Lung (tissue), 12 donors: ENCODE results near the gene SCAANT1. TPM values are rescaled to one million over a fixed set of nuclear protein-coding genes. Genes with fewer than 3 reads are reported as not detected.

ENCODE experiments used
- ATAC-seq: fragments of 200-7000 bp; cut with Tn5 transposase; one replicate; pipeline ENCODE4 v1.9.1; 2020; ENCODE audit warnings: moderate number of reproducible peaks; ENCODE audit not compliant: insufficient read depth, low FRiP score
- DNase-seq, 3 donors: peaks; one replicate each; pipeline ENCODE4 v3.0.0-alpha.2; 2013 to 2017
- H3K27ac ChIP-seq, 2 donors: one replicate each; pipeline ENCODE4 v1.5.1; 2013; ENCODE audit warnings: mild to moderate bottlenecking in 2 of 2, moderate library complexity in 2 of 2, control low read depth in 1 of 2, inconsistent platforms in 1 of 2, low read depth in 1 of 2, low read length in 1 of 2
- H3K27me3 ChIP-seq, 3 donors: one replicate each; pipeline ENCODE4 v1.5.1; 2013; ENCODE audit warnings: low read length in 2 of 3; ENCODE audit not compliant: control insufficient read depth in 3 of 3, insufficient read depth in 3 of 3
- H3K36me3 ChIP-seq, 4 donors: one replicate each; pipeline ENCODE4 v1.5.1; 2013; ENCODE audit warnings: low read length in 4 of 4, mild to moderate bottlenecking in 1 of 4, moderate library complexity in 1 of 4; ENCODE audit not compliant: control insufficient read depth in 4 of 4, insufficient read depth in 4 of 4
- H3K4me1 ChIP-seq, 5 donors: one replicate each; pipeline ENCODE4 v1.5.1; 2013; ENCODE audit warnings: low read length in 5 of 5, mild to moderate bottlenecking in 2 of 5, moderate library complexity in 1 of 5; ENCODE audit not compliant: control insufficient read depth in 5 of 5, insufficient read depth in 5 of 5
- H3K4me3 ChIP-seq: one replicate; pipeline ENCODE4 v1.5.1; 2013; ENCODE audit warnings: mild to moderate bottlenecking, control low read depth, moderate library complexity
- H3K9ac ChIP-seq, 2 donors: one replicate each; pipeline ENCODE4 v1.5.1; 2013; ENCODE audit warnings: low read length in 2 of 2, control low read depth in 1 of 2; ENCODE audit not compliant: insufficient read depth in 1 of 2
- H3K9me3 ChIP-seq, 4 donors: one replicate each; pipeline ENCODE4 v1.5.1; 2013; ENCODE audit warnings: low read length in 3 of 4, mild to moderate bottlenecking in 1 of 4, moderate library complexity in 1 of 4; ENCODE audit not compliant: control insufficient read depth in 4 of 4, insufficient read depth in 3 of 4
- WGBS, 2 donors: extraction: QIAGEN DNeasy Blood & Tissue Kit; methylation state at CpG; one replicate each; pipeline ENCODE4 v1.1.7; 2013; 5-methylcytosine and 5-hydroxymethylcytosine counted together
- polyA plus RNA-seq, 2 donors: library from polyadenylated mRNA; stranded (reverse); fragments of 200-250 nt; gene quantifications; one replicate each; pipeline ENCODE4 v1.2.1, GENCODE V29; 2013
- total RNA-seq, 2 donors: library from RNA; depleted of rRNA in 1 of 2; stranded (reverse); fragments of >200 nt in 1 of 2; gene quantifications; one replicate each; pipeline ENCODE4 v1.2.1, GENCODE V29; 2014 to 2021
- TF ChIP-seq, protein P1 (sequence below): IDR thresholded peaks from 2 replicates; pipeline ENCODE4 v1.5.1; 2012; ENCODE audit warnings: mild to moderate bottlenecking; ENCODE audit errors: control extremely low read depth, extremely low read depth
- donor health status: control.
- donor health status: control.
- donor health status: Bipolar disorder and iron deficiency.
- donor health status: healthy.
- donor health status: DM: yes; HTN: yes; CAD: no.

The SCAANT1 gene
- total and polyA plus RNA-seq, 4 donors: not detected

DNA sequence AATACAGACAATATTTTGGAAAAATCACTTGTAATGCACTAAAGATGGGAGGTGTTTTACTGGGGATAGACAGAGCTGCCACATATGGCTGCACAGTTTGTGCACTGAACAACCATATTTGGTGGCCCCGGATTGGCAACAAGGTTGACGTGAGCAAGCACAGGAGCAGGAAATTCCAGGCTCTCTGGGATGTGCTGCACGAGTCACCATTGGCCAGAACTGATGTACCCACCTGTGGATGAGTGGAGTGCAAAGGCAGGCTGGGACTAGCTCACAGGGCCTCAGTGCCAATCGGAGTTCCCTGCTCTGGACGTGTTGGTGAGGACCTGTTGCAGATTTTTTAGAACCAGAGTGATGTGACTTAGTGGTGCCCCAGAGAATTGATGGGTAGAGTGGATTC, 42.0 kb upstream of the SCAANT1 start:
- Histone ChIP-seq H3K36me3 (peaks cover 5 to 11% (median 8%) of the 10 kb centered on the region in 4 donors), H3K4me1 (peaks cover 4 to 20% (median 13%) of the 10 kb centered on the region in 5 donors), H3K27ac (no peak overlapping the region), H3K9me3 (no peaks in the 10 kb centered on the region), H3K27me3 (no peaks in the 10 kb centered on the region), H3K4me3 (no peak overlapping the region), H3K9ac (no peak overlapping the region)
- DNase-seq (no peak), ATAC-seq (no peak)
- TF ChIP-seq, protein P1, sequence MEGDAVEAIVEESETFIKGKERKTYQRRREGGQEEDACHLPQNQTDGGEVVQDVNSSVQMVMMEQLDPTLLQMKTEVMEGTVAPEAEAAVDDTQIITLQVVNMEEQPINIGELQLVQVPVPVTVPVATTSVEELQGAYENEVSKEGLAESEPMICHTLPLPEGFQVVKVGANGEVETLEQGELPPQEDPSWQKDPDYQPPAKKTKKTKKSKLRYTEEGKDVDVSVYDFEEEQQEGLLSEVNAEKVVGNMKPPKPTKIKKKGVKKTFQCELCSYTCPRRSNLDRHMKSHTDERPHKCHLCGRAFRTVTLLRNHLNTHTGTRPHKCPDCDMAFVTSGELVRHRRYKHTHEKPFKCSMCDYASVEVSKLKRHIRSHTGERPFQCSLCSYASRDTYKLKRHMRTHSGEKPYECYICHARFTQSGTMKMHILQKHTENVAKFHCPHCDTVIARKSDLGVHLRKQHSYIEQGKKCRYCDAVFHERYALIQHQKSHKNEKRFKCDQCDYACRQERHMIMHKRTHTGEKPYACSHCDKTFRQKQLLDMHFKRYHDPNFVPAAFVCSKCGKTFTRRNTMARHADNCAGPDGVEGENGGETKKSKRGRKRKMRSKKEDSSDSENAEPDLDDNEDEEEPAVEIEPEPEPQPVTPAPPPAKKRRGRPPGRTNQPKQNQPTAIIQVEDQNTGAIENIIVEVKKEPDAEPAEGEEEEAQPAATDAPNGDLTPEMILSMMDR: no peak
- WGBS, 2 donors: 90 to 93% methylated on average over 5 of the region's 5 CpGs

DNA sequence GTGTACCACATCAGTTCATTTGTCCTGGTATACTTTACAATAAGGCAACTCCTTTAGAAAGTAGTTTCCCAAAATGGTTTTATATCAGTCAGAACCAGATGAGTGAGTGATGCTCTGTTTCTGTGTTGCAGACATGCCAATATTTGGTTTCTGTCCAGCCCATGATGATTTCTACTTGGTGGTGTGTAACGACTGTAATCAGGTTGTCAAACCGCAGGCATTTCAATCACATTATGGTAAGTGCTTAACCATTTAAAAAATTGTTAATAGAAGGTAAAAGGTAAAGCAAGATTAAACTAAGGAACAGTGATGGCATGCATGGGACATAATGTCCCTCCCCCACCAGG, 40.0 kb upstream of the SCAANT1 start:
- H3K4me1 ChIP-seq: peaks cover 10 to 24% (median 13%) of the 10 kb centered on the region in 5 donors
- no peak overlapping the region for H3K4me3 ChIP-seq
- ATAC-seq: no peak
- no peak overlapping the region for H3K27ac ChIP-seq
- no peak for DNase-seq
- 70 to 96% methylated on average over 2 of the region's 2 CpGs for WGBS, 2 donors
- H3K27me3 ChIP-seq: no peaks in the 10 kb centered on the region
- TF ChIP-seq, protein P1: no peak
- H3K9ac ChIP-seq: no peak overlapping the region
- peaks cover 5 to 11% (median 8%) of the 10 kb centered on the region in 4 donors for H3K36me3 ChIP-seq
- H3K9me3 ChIP-seq: no peaks in the 10 kb centered on the region

DNA sequence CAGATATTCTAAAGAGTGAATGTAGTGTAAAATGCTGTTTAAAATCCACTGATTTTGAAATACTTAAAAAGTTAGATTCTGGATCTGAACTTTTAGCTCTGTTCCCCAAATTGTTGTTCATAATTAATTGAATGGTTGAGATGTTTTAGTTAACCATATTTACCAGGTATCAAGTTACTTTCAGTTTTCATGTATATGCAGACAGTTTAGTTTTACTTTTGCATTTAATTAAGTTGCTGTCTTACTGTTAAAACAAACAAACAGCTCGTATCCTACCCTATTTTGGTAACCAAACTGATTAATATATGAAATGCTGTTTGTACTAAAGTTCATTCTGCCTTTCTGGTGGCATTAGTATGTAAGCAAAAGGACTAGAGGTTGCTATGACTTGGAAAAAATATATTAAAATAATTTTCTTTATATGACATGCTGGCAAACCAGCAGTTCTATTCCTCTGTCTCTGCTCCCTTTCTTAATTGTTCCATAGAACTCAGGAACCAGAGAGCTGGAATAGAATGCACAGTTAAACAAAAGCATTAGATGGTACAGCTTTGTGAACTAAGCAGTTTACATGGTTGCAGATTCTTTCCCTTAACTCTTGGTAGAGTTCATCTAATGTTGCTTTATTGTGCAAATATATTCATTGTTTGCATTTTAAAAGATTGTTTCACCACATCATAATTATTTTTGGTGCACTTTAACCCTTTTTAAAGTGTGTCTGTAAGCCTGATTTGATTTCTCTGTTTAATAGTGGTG, 39.5 kb upstream of the SCAANT1 start:
- Histone ChIP-seq H3K27ac (no peak overlapping the region), H3K9me3 (no peaks in the 10 kb centered on the region), H3K4me3 (no peak overlapping the region), H3K36me3 (peaks cover 5 to 11% (median 9%) of the 10 kb centered on the region in 4 donors), H3K4me1 (peaks cover 10 to 24% (median 13%) of the 10 kb centered on the region in 5 donors), H3K9ac (no peak overlapping the region), H3K27me3 (no peaks in the 10 kb centered on the region)
- no peak for DNase-seq
- TF ChIP-seq, protein P1: no peak
- no peak for ATAC-seq
- 32 to 49% methylated on average over 1 of the region's 1 CpG for WGBS, 2 donors
